GM10248 (cell line): ENCODE results near the gene ALCAM.
A peak's percentile ranks its signal among the peaks of the same experiment; 100 is the strongest.

ENCODE experiments used
- CTCF ChIA-PET: fragments of 300-600 bp; sonication (Branson Sonifier 250); formaldehyde crosslinking; extraction: SDS; loops from one replicate; lab custom pipeline; 2021; ENCODE audit warnings: antibody characterized with exemption; lab: Yijun Ruan, JAX
- POLR2A ChIA-PET: fragments of 350-650 bp; sonication (Branson Sonifier 250); formaldehyde crosslinking; extraction: SDS; loops from one replicate; lab custom pipeline; 2020; ENCODE audit warnings: antibody characterized with exemption; lab: Yijun Ruan, JAX
- DNase-seq: peaks from one replicate; pipeline ENCODE4 v3.0.0; 2012; ENCODE audit errors: extremely low spot score
- TF ChIP-seq, protein P1 (sequence below): IDR thresholded peaks from 2 replicates; pipeline ENCODE4 v1.5.1; 2012; ENCODE audit warnings: mild to moderate bottlenecking, low read depth; ENCODE audit errors: extremely low read depth, missing control alignments, control extremely low read depth

Gene ALCAM

DNA sequence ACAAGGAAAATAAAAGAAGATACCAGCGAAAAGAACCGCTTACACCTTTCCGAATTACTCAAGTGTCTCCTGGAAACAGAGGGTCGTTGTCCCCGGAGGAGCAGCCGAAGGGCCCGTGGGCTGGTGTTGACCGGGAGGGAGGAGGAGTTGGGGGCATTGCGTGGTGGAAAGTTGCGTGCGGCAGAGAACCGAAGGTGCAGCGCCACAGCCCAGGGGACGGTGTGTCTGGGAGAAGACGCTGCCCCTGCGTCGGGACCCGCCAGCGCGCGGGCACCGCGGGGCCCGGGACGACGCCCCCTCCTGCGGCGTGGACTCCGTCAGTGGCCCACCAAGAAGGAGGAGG lies 325 bp downstream of the ALCAM start:
- peak; percentile 37 for DNase-seq
- TF ChIP-seq, protein P1, sequence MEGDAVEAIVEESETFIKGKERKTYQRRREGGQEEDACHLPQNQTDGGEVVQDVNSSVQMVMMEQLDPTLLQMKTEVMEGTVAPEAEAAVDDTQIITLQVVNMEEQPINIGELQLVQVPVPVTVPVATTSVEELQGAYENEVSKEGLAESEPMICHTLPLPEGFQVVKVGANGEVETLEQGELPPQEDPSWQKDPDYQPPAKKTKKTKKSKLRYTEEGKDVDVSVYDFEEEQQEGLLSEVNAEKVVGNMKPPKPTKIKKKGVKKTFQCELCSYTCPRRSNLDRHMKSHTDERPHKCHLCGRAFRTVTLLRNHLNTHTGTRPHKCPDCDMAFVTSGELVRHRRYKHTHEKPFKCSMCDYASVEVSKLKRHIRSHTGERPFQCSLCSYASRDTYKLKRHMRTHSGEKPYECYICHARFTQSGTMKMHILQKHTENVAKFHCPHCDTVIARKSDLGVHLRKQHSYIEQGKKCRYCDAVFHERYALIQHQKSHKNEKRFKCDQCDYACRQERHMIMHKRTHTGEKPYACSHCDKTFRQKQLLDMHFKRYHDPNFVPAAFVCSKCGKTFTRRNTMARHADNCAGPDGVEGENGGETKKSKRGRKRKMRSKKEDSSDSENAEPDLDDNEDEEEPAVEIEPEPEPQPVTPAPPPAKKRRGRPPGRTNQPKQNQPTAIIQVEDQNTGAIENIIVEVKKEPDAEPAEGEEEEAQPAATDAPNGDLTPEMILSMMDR: no peak
- ChIA-PET CTCF (interaction anchor here (1.0 to 1.8 kb wide), 8 partner anchors 9 to 145 kb away, joined by 3 to 11 read pairs (median 4); no protein-coding TSS in a partner anchor), POLR2A (no interaction called here)

DNA sequence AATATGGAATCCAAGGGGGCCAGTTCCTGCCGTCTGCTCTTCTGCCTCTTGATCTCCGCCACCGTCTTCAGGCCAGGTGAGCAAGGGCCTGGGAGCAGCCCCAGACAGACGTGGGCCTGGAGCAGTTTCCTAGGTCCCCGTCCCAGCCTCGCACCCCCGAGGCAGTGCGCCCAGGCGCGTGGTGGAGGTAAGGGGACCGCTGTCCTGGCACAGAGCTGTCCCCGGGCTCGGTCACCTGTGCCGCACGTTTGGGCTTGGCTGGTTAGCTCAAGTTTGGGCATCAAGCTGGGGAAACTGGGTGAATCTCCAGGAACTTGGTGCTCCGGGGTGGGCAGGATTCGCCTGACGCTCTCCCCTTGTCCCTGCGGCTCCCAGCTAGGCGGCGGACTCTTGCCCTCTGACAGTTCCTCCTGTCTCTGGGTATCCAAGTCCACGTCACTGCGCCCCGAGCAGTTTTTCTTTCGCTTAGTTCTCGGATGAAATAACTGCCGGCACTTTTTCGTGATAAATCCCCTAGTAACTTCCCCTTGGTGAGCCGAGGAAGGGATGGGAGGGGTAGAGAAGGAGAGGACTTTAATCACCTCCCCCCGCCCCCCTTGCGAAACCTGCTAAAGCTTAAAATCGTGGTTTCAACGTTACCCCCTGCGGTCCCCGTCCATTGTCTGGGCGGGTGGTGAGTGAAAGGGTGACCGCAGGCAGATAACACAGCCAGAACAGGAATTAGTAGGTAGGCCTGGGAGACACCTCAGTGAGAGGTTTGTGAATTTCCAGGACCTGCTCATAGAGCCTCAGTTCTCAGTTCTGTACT lies 901 bp downstream of the ALCAM start:
- ChIA-PET CTCF (interaction anchor here (0.6 to 1.8 kb wide), 3 partner anchors 10 to 43 kb away, joined by 3 to 11 read pairs (median 4); no protein-coding TSS in a partner anchor), POLR2A (interaction anchor here (1.6 kb wide), 1 partner anchor 8 kb away, joined by 10 read pairs; no protein-coding TSS in a partner anchor)
- peak; percentile 71 for DNase-seq
- TF ChIP-seq, protein P1: no peak

DNA sequence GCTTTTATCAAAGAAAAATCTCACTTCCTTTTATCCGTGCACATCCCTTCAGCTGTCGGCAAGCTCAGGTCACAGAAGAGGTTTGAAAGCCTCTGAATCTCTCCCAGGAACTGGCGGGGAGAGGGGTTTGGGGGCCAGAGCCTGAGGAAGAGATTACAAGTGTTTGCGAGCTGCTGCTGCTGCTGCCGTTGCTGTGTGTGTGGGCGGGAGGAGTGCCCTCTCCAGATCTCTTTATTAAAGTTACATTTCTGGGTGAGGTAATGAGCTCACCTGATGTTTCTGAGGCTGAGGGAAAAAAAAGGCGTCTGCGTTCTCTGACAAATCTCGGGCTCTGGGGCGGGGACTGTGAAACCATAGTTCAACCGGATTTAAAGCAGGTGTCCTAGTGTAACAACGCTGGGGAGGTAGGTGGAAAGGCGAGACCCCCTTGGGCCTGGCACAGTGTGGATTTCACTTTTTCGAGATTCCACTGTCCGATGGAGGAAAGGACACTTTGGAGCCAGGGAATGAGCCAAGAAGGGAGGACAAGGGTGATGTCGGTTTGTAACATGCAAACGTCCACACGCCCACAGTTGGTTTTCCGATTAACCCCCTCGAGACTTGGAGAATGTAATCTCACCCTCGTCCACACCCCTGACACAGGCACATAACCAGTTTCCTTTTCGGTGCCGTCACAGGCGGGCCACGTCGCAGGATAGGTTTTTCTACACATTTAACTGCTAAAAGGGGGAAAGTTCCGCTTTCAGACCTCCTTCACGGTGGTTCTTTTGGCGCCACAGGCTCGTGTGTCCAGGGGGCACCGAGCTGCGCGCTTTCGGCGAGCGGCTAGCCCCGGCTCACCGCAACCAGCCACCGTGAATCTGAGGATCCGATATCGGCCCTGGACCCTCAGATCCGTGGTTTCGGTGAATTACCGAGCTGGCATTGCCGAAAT lies 2.1 kb downstream of the ALCAM start:
- DNase-seq: peak; percentile 68
- TF ChIP-seq, protein P1: no peak
- POLR2A ChIA-PET: interaction anchor here (1.6 kb wide), 1 partner anchor 10 kb away, joined by 10 read pairs; no protein-coding TSS in a partner anchor
- CTCF ChIA-PET: interaction anchor here (0.8 to 1.7 kb wide), 6 partner anchors 46 to 1240 kb away, joined by 3 to 6 read pairs (median 3); no protein-coding TSS in a partner anchor

DNA sequence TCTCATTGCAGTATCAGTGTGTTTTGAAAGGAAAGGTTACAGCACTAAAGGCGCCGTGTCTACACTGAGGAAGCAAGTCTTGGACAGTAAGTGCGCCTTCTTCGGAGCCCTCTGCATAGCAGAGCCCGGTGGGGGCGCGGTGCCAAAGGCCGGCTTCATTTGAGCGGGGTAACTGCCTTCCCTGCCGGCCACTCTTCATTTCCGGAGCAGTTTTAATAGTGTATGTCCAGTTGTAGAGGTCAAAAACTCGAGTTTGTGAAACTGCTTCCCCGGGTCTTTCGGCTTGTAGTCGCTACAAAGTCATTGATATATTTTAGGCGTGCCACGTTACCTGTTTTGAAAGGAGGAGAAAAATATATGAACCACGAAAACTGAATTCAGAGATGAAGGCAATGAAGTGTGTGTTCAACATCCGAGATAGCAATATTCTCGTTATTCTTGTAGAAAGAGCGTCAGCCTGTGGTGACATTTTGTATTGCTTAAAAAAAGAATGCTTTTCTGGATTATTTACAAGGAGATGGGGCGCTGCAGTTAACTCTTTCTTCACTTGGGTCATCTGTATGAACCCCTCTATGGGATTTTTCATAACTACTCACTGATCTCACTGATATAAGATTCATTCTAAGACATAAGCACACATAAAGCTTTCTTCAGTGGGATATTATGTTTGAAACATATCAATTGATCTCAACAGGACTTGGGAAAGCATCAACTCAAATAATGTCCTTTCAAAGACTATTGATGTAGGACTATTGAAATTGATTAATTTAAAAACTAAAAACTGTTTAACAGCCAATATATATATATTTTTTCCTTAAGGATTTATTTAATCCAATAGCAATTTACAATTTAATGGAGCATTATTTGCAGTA lies 3.0 kb downstream of the ALCAM start:
- POLR2A ChIA-PET: interaction anchor here (1.6 kb wide), 1 partner anchor 11 kb away, joined by 10 read pairs; no protein-coding TSS in a partner anchor
- TF ChIP-seq, protein P1: peak; percentile 68
- peak; percentile 18 for DNase-seq
- CTCF ChIA-PET: interaction anchor here (1.1 to 1.7 kb wide), 3 partner anchors 47 to 774 kb away, joined by 3 to 6 read pairs (median 5); no protein-coding TSS in a partner anchor

DNA sequence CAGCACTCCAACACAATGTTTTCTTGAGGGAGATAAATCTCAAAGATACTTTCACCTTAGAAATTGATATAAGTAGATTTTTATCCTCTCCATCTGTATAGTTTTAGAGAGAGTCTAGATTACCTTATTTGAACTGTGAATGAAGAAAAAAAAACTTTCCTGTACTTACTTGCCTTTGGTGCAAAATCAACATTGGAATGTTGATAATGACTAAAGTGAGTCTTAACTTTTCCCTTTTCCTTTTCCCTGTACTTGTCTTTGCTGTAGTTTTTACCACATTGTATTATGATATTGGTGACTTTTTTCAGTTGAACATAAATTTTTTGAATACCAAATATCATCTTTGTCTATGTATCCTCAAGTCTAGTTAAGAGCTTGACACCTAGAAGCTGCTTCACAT lies 6.7 kb downstream of the ALCAM start:
- TF ChIP-seq, protein P1: no peak
- ChIA-PET POLR2A (no interaction called here), CTCF (interaction anchor here (0.9 to 1.5 kb wide), 5 partner anchors 14 to 777 kb away, joined by 3 to 5 read pairs (median 3); no protein-coding TSS in a partner anchor)
- DNase-seq: no peak
